NB4 (cell line): ENCODE data around the gene PROC.
"Not testable (repeated sequence)": the region's sequence is repeated elsewhere in the genome, so short reads cannot be mapped to it uniquely, and the experiment has no call there.

Source experiments
- DNase-seq: peaks from one replicate; pipeline ENCODE4 v3.0.0; 2010; ENCODE audit warnings: low read depth
- H3K4me3 ChIP-seq: one replicate; pipeline ENCODE4 v1.5.1; 2011; ENCODE audit warnings: mild to moderate bottlenecking, low read depth, low read length, moderate library complexity
- MAX ChIP-seq: IDR thresholded peaks from 2 replicates; pipeline ENCODE4 v1.6.1; 2011; ENCODE audit warnings: low read depth, low read length
- MYC ChIP-seq: IDR thresholded peaks from 2 replicates; pipeline ENCODE4 v1.6.1; 2011; ENCODE audit warnings: low read depth, low read length
- POLR2A ChIP-seq: IDR thresholded peaks from 2 replicates; pipeline ENCODE4 v1.6.1; 2011; ENCODE audit warnings: mild to moderate bottlenecking; ENCODE audit not compliant: insufficient read length; ENCODE audit errors: extremely low read depth
- TF ChIP-seq, protein P1 (sequence below): IDR thresholded peaks from one replicate; pipeline ENCODE4 v1.5.1; 2012; ENCODE audit warnings: low read depth, low read length

Gene PROC

GRCh38 chr2:127408004-127408806 lies 10.0 kb upstream of the PROC start:
- DNase-seq: peak; percentile 96
- H3K4me3 ChIP-seq: peak overlapping the region; percentile 16
- TF ChIP-seq MAX: no peak; the same call in 1 of the 2 replicates
- TF ChIP-seq POLR2A: peak; percentile 27
- TF ChIP-seq, protein P1, sequence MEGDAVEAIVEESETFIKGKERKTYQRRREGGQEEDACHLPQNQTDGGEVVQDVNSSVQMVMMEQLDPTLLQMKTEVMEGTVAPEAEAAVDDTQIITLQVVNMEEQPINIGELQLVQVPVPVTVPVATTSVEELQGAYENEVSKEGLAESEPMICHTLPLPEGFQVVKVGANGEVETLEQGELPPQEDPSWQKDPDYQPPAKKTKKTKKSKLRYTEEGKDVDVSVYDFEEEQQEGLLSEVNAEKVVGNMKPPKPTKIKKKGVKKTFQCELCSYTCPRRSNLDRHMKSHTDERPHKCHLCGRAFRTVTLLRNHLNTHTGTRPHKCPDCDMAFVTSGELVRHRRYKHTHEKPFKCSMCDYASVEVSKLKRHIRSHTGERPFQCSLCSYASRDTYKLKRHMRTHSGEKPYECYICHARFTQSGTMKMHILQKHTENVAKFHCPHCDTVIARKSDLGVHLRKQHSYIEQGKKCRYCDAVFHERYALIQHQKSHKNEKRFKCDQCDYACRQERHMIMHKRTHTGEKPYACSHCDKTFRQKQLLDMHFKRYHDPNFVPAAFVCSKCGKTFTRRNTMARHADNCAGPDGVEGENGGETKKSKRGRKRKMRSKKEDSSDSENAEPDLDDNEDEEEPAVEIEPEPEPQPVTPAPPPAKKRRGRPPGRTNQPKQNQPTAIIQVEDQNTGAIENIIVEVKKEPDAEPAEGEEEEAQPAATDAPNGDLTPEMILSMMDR: no peak
- TF ChIP-seq MYC: no peak

GRCh38 chr2:127408807-127409099 lies 9.5 kb upstream of the PROC start:
- no peak overlapping the region for H3K4me3 ChIP-seq
- no peak for TF ChIP-seq POLR2A
- TF ChIP-seq MYC: no peak
- TF ChIP-seq, protein P1: no peak
- TF ChIP-seq MAX: no peak
- no peak for DNase-seq

DNA sequence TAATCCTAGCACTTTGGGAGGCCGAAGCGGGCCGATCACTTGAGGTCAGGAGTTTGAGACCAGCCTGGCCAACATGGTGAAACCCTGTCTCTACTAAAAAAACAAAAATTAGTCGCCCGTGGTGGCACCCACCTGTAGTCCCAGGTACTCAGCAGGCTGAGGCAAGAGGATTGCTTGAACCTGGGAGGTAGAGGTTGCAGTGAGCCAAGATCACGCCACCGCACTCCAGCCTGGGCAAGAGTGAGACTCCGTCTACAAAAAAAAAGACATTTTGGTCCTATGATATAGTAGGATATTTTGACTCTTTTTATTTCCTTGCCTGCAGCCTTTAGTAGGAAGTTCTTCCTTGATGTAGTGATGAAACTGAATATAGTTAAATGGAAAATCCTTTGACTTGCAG lies 8.5 kb upstream of the PROC start:
- DNase-seq, H3K4me3 ChIP-seq: not testable (repeated sequence)

DNA sequence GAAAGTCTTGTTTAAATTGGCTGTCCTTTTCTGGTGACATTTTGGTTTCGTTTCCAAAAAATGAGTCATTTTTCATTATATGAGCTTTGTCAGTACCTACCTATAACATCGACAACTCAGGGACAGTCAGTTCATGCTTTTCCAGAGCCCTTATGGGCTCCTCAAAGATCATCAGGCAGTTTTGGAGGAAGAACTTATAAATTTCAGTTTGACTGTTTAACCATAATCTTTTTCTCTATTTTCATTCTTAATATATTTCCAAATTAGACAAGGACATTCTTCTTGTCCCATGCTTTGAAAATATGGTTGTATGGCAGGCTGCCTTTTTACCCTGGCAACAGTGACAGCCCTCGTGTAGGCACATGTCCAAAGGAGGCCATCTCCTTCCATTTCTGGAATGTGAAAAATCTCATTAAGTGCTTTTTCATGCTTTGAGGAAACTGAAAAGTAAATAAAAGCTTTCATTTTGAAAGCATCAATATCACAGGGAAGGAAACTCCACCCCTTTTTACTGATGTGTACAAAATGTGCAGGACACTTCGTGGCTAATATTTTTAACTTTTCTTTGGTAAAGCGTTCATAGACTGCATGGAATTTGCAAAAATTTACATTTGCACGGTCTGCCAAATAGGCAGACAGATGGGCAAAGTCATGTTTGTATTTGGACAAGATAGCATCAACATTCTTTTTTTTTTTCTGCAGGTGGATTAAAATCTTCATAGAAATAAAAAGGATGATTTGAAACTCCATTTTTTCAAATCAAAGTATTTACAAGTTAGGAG lies 7.2 kb upstream of the PROC start:
- no peak for DNase-seq
- no peak overlapping the region for H3K4me3 ChIP-seq

DNA sequence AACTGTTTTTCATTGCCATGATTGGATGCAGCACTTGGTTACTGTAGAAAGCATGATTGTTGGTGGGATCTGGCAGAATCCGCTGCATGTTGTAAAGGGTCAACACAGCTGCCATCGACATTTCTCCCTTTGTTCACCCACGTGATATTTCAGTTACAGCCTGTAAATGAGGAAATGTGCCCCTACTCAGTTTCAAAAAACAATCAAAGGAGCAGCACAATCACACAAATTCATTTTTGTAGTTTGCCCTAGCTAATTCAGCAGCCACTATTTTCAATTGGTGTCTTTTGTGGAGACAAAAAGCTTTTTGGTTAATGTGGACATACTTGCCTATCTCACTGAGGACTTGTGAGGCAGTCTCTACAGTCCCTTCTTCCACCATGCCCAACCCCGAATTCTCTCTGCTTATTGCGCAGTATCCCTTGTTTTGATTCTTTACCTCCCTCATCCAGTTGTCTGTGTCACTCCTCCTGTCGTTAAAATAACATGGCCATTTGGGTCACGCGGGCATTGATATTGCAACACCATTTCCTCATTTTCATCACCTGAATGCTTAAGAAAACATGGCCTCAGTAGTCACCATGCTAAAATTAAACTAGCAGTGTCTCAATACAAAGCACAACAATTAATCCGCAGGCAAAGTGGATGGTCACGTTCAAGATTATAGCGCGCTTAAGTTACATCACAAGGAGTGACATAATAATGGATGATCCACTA lies 6.4 kb upstream of the PROC start:
- peak overlapping the region; percentile 14 for H3K4me3 ChIP-seq
- peak; percentile 93 for DNase-seq
- peak; percentile 81 for TF ChIP-seq MAX
- TF ChIP-seq POLR2A: no peak

More for the DNA sequence above, 7.2 kb upstream of the PROC start:
- TF ChIP-seq, protein P1: no peak
- TF ChIP-seq MAX (no peak), POLR2A (no peak), MYC (no peak)

DNA sequence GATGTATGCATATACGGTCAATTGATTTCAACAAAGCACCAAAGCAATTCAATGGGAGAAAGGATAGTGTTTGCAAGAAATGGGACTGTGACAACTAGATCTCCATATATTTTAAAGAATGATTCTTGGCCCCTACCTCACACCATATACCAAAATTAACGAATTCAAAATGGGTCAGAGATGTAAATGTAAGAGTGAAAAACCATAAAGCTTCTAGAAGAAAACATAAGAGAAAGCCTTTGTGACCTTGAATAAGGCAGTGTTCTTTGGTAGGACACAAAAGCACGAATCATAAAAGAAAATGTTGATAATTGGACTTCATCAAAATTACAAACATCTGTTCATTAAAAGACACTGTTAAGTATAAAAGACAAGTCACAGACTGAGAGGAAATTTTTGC lies 5.0 kb upstream of the PROC start:
- H3K4me3 ChIP-seq: no peak overlapping the region
- DNase-seq: no peak
- TF ChIP-seq MAX (no peak), POLR2A (no peak), MYC (no peak)
- TF ChIP-seq, protein P1: no peak
